GM12891 (cell line): ENCODE measurements around the gene PAGE1. TPM values are rescaled to one million over a fixed set of nuclear protein-coding genes. Genes with fewer than 3 reads are reported as not detected.
"Not testable (repeated sequence)": the region's sequence is repeated elsewhere in the genome, so short reads cannot be mapped to it uniquely, and the experiment has no call there.

Experiments
- DNase-seq: peaks from one replicate; pipeline ENCODE4 v3.0.0; 2011; ENCODE audit warnings: low spot score; ENCODE audit not compliant: insufficient read length
- FAIRE-seq: peaks from 2 replicates; lab custom pipeline; 2011; peaks lifted over from hg19 to GRCh38; lab: Jason Lieb, UNC
- PAX5 ChIP-seq: IDR thresholded peaks from 2 replicates; pipeline ENCODE4 v1.6.1; 2011; ENCODE audit warnings: low read length, moderate library complexity, mild to moderate bottlenecking; ENCODE audit not compliant: insufficient read depth, severe bottlenecking
- POLR2A ChIP-seq: IDR thresholded peaks from 2 replicates; pipeline ENCODE4 v1.6.1; 2011; ENCODE audit warnings: low read depth, low read length, control low read depth
- POLR2AphosphoS5 ChIP-seq: IDR thresholded peaks from 2 replicates; pipeline ENCODE4 v1.6.1; 2011; ENCODE audit warnings: low read depth, low read length, control low read depth
- POU2F2 ChIP-seq: IDR thresholded peaks from 2 replicates; pipeline ENCODE4 v1.6.1; 2011; ENCODE audit warnings: low read depth, mild to moderate bottlenecking, control low read depth, low read length, moderate library complexity
- SPI1 ChIP-seq: IDR thresholded peaks from 2 replicates; pipeline ENCODE4 v1.6.1; 2011; ENCODE audit warnings: low read depth, low read length, control low read depth
- TAF1 ChIP-seq: IDR thresholded peaks from 2 replicates; pipeline ENCODE4 v1.6.1; 2011; ENCODE audit warnings: low read depth, low read length, control low read depth
- polyA plus RNA-seq: library from polyadenylated mRNA; unstranded; fragments of >200 nt; gene quantifications from one replicate; pipeline ENCODE4 v1.2.1, GENCODE V29; 2012; ENCODE audit warnings: low read depth, missing spikeins, inconsistent platforms; ENCODE audit not compliant: missing spikeins

Gene PAGE1, protein sequence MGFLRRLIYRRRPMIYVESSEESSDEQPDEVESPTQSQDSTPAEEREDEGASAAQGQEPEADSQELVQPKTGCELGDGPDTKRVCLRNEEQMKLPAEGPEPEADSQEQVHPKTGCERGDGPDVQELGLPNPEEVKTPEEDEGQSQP
- not detected for polyA plus RNA-seq

DNA sequence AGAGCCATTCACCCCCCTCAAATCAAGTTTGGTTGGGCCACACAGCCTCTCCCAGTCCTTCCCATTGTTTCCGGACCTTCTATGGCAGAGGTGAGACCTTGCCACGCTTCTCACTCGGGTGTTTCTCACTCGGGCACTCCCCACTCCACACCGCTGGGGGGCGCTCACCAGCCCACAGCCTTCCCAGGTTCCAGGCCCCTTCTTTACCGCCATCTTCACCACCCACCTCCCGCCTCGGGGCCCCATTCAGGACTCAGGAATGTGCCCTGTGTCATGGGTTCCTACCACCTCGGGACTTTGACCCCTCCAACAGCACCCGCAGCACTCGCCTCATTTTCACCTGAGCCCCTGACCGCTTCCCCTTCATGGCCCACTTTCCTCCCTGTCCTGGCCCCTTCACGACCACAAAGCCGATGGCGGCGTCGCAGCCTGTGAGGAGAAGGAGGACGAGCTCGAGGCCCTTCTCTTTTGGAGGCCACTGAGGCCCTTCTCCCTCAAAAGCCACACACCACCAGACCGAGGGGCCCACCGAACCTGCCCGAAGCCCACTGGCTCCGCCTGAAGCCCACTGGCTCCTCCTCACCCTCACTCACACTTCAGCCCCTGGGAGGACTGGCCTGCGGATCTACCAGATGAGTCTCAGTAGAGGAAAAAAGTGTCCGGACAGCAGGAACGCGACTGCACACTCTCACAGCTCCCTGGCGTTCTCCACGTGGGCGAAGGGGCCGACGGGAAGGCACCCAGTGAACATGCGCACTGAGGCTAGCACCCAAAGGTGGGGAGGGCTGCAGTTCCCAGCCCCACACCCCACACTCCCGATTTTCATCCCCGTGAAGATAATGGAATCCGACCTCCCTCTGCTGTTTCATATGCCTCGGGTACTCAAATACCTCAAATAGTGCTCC is at the start of gene PAGE1:
Gene PAGE1 (minus strand): TSS at position 709 of the 905 bp plus-strand sequence. CDS start 1,214 bp downstream, outside the sequence.
- no peak for FAIRE-seq
- TF ChIP-seq POLR2AphosphoS5 = no peak
- no peak for TF ChIP-seq PAX5
- TF ChIP-seq POLR2A = no peak
- no peak for TF ChIP-seq TAF1
- no peak for TF ChIP-seq POU2F2
- no peak for TF ChIP-seq SPI1
- DNase-seq = no peak

- FAIRE-seq, DNase-seq: not testable (repeated sequence)
Measured at GRCh38 chrX:49741501-49741900, 45.7 kb upstream of the PAGE1 start.

GRCh38 chrX:49727847-49728246 is 32.1 kb upstream of the PAGE1 start:
- TF ChIP-seq SPI1 (no peak), POU2F2 (no peak), POLR2AphosphoS5 (no peak), TAF1 (no peak), POLR2A (no peak), PAX5 (no peak)
- FAIRE-seq (no peak), DNase-seq (no peak)

GRCh38 chrX:49726966-49727365 is 31.2 kb upstream of the PAGE1 start:
- FAIRE-seq = no peak

DNA sequence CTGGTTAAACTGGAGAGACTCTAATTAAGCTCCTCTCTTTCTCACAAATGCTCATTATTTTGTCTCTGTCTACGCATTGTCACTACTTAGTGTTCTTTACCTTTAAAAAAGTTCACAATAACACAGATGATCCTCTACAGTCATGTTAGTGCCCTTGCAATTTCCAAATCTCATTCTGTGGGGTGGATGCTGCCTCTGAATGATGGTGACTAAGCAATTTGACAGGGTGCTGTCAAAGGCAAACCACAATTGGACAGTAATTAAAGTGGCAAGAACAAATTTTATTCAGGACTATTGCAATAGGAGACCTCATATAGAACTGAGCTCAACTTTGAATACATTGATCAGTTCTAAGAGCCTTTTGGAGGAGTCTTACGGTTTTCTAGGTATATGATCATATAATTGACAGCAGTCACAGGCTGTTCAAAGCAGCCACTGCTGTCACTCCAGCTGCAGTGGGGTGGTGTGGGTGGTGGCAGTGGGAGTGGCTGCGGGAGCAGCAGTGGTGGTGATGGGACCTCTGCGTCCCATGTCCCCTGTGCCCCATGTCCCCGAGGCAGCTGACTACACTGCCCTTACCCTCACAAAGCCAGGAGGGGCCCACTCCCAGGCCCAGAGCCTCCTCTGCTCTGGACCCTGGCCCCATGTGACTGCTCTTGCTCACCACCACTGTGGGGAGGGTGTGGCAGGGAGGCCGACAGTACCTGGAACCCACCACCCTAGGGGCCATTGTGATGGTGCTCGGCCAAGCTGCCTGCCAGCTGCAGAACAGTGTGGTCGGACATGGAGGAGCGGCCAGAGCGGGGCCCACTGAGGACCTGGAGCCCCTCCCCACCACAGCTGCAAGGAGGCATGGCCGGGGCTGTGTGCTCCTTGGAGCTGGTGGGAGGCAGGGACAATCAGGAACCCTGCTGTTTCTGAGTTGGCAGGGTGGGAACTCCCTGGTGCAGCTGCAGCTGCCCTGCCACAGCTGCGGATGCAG is 30.4 kb upstream of the PAGE1 start:
- no peak for FAIRE-seq

More at GRCh38 chrX:49726966-49727365, 31.2 kb upstream of the PAGE1 start:
- DNase-seq = no peak
- TF ChIP-seq POLR2AphosphoS5 (no peak), TAF1 (no peak), POU2F2 (no peak)

DNA sequence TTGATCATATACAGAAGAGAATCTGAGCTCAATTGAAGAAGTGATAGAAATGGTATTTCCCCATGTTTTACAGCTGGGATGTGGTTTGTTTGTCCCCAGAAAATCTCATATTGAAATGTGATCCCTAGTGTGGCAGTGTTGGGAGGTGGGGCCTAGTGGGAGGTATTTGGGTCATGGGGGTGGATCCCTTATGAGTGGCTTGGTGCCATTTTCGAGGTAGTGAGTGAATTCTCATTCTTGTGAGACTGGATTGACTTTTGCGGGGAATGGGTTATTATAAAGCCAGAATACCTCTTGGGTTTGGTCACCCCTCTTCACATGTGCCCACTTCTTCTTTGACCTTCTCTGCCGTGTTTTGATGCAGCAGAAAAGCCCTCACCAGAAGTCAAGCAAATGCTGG is 29.6 kb upstream of the PAGE1 start:
- no peak for FAIRE-seq
- no peak for TF ChIP-seq SPI1
- no peak for TF ChIP-seq POLR2A
- TF ChIP-seq POU2F2 = no peak
- no peak for TF ChIP-seq PAX5
- DNase-seq = no peak

More for the DNA sequence above, 30.4 kb upstream of the PAGE1 start:
- DNase-seq = no peak
- TF ChIP-seq SPI1 = no peak

- FAIRE-seq = not testable (repeated sequence)
Measured at GRCh38 chrX:49720106-49720505, 24.3 kb upstream of the PAGE1 start.

DNA sequence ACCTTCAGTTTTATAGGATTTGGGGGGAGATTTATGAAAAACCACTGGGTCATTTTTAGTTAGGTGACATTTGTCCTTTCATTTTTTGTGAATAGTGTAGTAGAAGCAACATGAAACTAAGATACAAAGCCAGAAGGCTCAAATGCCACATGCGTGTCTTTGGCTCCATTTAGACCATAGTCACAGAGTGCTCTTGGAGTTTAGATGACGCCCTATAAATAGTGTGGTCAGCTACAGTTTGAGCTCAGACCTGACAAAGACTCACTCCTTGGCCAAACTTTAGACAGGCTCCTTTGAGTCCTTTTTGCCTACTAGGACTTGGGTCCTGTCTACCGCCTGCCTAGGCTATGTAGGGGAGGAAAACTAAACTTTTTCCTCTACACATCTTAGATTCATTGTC is 16.8 kb upstream of the PAGE1 start:
- DNase-seq = no peak
- no peak for TF ChIP-seq POLR2A
- no peak for TF ChIP-seq POU2F2
- no peak for TF ChIP-seq TAF1
- TF ChIP-seq SPI1 = no peak
- TF ChIP-seq POLR2AphosphoS5 = no peak
- no peak for FAIRE-seq

More at GRCh38 chrX:49720106-49720505, 24.3 kb upstream of the PAGE1 start:
- DNase-seq = not testable (repeated sequence)

- FAIRE-seq = no peak
- no peak for TF ChIP-seq SPI1
- TF ChIP-seq TAF1 = no peak
- no peak for TF ChIP-seq POLR2A
- TF ChIP-seq POLR2AphosphoS5 = no peak
- TF ChIP-seq POU2F2 = no peak
- TF ChIP-seq PAX5 = no peak
- no peak for DNase-seq
Measured at GRCh38 chrX:49710744-49711319, 15.0 kb upstream of the PAGE1 start.
